GM19463 (cell line): Measurements from ENCODE around the gene GLT8D2.

Source experiments
- ATAC-seq: cut with Tn5 transposase; IDR thresholded peaks from one replicate; pipeline ENCODE4 v1.9.1; 2021; ENCODE audit warnings: mild to moderate bottlenecking, moderate library complexity; ENCODE audit not compliant: unreplicated experiment

The GLT8D2 gene

GRCh38 chr12:104049903-104050356 lies at the start of gene GLT8D2:
Gene GLT8D2, minus strand, starts transcription at chr12:104050187. Its CDS starts 30,539 bp downstream, at chr12:104019648.
- no peak for ATAC-seq

- no peak for ATAC-seq
Observed at GRCh38 chr12:104097954-104098353, 48.0 kb upstream of the GLT8D2 start.

- no peak for ATAC-seq
Observed at GRCh38 chr12:104095289-104095688, 45.3 kb upstream of the GLT8D2 start.

GRCh38 chr12:104094284-104094683 lies 44.3 kb upstream of the GLT8D2 start:
- no peak for ATAC-seq

GRCh38 chr12:104091136-104091535 lies 41.1 kb upstream of the GLT8D2 start:
- no peak for ATAC-seq

- no peak for ATAC-seq
Observed at GRCh38 chr12:104090685-104091084, 40.7 kb upstream of the GLT8D2 start.

GRCh38 chr12:104083769-104084475 lies 33.9 kb upstream of the GLT8D2 start:
- ATAC-seq, result peak; percentile 85

- ATAC-seq, result no peak
Observed at GRCh38 chr12:104080764-104081163, 30.8 kb upstream of the GLT8D2 start.

- no peak for ATAC-seq
Observed at GRCh38 chr12:104079024-104079423, 29.0 kb upstream of the GLT8D2 start.

GRCh38 chr12:104073699-104074098 lies 23.7 kb upstream of the GLT8D2 start:
- ATAC-seq, result no peak

GRCh38 chr12:104072099-104072498 lies 22.1 kb upstream of the GLT8D2 start:
- ATAC-seq, result no peak

GRCh38 chr12:104064842-104065427 lies 14.9 kb upstream of the GLT8D2 start:
- ATAC-seq, result no peak

- peak; percentile 91 for ATAC-seq
Observed at GRCh38 chr12:104064031-104064841, 14.2 kb upstream of the GLT8D2 start, which contains the start of gene HCFC2. Gene HCFC2, plus strand, starts transcription at chr12:104064531. Its CDS starts 30 bp downstream, at chr12:104064561.

GRCh38 chr12:104063712-104064030 lies 13.7 kb upstream of the GLT8D2 start:
- ATAC-seq, result peak; percentile 30

- no peak for ATAC-seq
Observed at GRCh38 chr12:104060791-104061190, 10.8 kb upstream of the GLT8D2 start.

- no peak for ATAC-seq
Observed at GRCh38 chr12:104059963-104060362, 10.0 kb upstream of the GLT8D2 start.

GRCh38 chr12:104058802-104059201 lies 8.8 kb upstream of the GLT8D2 start:
- ATAC-seq, result no peak

GRCh38 chr12:104057771-104058197 lies 7.8 kb upstream of the GLT8D2 start:
- no peak for ATAC-seq

GRCh38 chr12:104056419-104056972 lies 6.5 kb upstream of the GLT8D2 start:
- ATAC-seq, result no peak

- no peak for ATAC-seq
Observed at GRCh38 chr12:104055686-104056388, 5.8 kb upstream of the GLT8D2 start.
